Stimulated activated CD4-positive, alpha-beta T cell treated with anti-CD3 and anti-CD28 coated beads, Interleukin-4, amount 100 ng/mL, for 24 hours (primary cell): ENCODE data around the gene CNNM4.
A peak's percentile ranks its signal among the peaks of the same experiment; 100 is the strongest.

ENCODE experiments used
- DNase-seq: peaks from one replicate; pipeline ENCODE4 v3.0.0-alpha.2; 2020

Gene CNNM4

GRCh38 chr2:96837575-96837974 is 76.9 kb downstream of the CNNM4 start:
- no peak for DNase-seq

GRCh38 chr2:96838345-96839292 is 77.9 kb downstream of the CNNM4 start:
- no peak for DNase-seq

- peak; percentile 78 for DNase-seq
These were observed 78.7 kb downstream of the CNNM4 start for GRCh38 chr2:96839293-96839874.

GRCh38 chr2:96839875-96840850 is 79.5 kb downstream of the CNNM4 start:
- no peak for DNase-seq

- DNase-seq = no peak
These were observed 81.2 kb downstream of the CNNM4 start for GRCh38 chr2:96841701-96842495.

- DNase-seq = no peak
These were observed 81.9 kb downstream of the CNNM4 start for GRCh38 chr2:96842600-96842999.

GRCh38 chr2:96843538-96844268 is 83.0 kb downstream of the CNNM4 start, which contains the start of gene ANKRD23:
ANKRD23 (minus strand) TSS chr2:96844021; CDS start chr2:96843992, 29 bp downstream.
- no peak for DNase-seq

- DNase-seq = no peak
These were observed 83.7 kb downstream of the CNNM4 start for GRCh38 chr2:96844405-96844808.

- DNase-seq = no peak
These were observed 86.1 kb downstream of the CNNM4 start for GRCh38 chr2:96846825-96847224.

- no peak for DNase-seq
These were observed 86.9 kb downstream of the CNNM4 start for GRCh38 chr2:96847586-96847985.

GRCh38 chr2:96848264-96848663 is 87.6 kb downstream of the CNNM4 start:
- DNase-seq = no peak

- no peak for DNase-seq
These were observed 92.0 kb downstream of the CNNM4 start for GRCh38 chr2:96852667-96853066.

- DNase-seq = no peak
These were observed 92.6 kb downstream of the CNNM4 start for GRCh38 chr2:96853321-96853720.

- DNase-seq = peak; percentile 45
These were observed 96.3 kb downstream of the CNNM4 start for GRCh38 chr2:96856776-96857666.

- peak; percentile 98 for DNase-seq
These were observed 97.1 kb downstream of the CNNM4 start, which contains the start of gene ANKRD39 for GRCh38 chr2:96857667-96858372. ANKRD39 (minus strand) TSS chr2:96858016; CDS start chr2:96857987, 29 bp downstream.

- no peak for DNase-seq
These were observed 98.5 kb downstream of the CNNM4 start for GRCh38 chr2:96859099-96859649.

GRCh38 chr2:96859681-96860064 is 99.0 kb downstream of the CNNM4 start:
- DNase-seq = no peak

GRCh38 chr2:96860065-96861029 is 99.6 kb downstream of the CNNM4 start:
- DNase-seq = peak; percentile 59
